K562 (cell line): ENCODE results near the gene POLN. TPM values are rescaled to one million over a fixed set of nuclear protein-coding genes. Genes with fewer than 3 reads are reported as not detected.

Experiments used
- AFF1 ChIP-seq, 2 experiments: fragments of 450-650 bp; IDR thresholded peaks; 2 replicates each; pipeline ENCODE4 v1.6.1; 2018; ENCODE audit warnings: mild to moderate bottlenecking in 2 of 2, low read depth in 1 of 2; ENCODE audit not compliant: partially characterized antibody in 2 of 2
- ARID4B ChIP-seq: sonication (generic); formaldehyde crosslinking; IDR thresholded peaks from 2 replicates; pipeline ENCODE4 v1.8.0; 2022; ENCODE audit warnings: mild to moderate bottlenecking, missing genetic modification reagents
- ARNT ChIP-seq, 2 experiments: fragments of 450-650 bp; IDR thresholded peaks; 2 replicates each; pipeline ENCODE4 v1.6.1; 2016; ENCODE audit warnings: mild to moderate bottlenecking in 1 of 2
- CAMTA2 ChIP-seq: fragments of 250-450 bp; sonication (Bioruptor Pico); conservative IDR thresholded peaks from 2 replicates; pipeline ENCODE4 v1.5.1; 2022
- CEBPG ChIP-seq, 3 experiments: fragments of 200-800 bp in 1 of 3; sonication (Bioruptor generic) in 1 of 3; sonication (generic) in 1 of 3; formaldehyde crosslinking in 1 of 3; IDR thresholded peaks in 2 of 3; conservative IDR thresholded peaks in 1 of 3; 2 replicates each; pipeline versions ENCODE4 v1.6.1 to v1.8.0; 2016 to 2022; ENCODE audit warnings: missing compliant biosample characterization in 2 of 3, missing genetic modification characterization in 2 of 3, mild to moderate bottlenecking in 1 of 3, missing genetic modification reagents in 1 of 3
- CREB3L1 ChIP-seq: fragments of 450-650 bp; IDR thresholded peaks from 2 replicates; pipeline ENCODE4 v1.6.1; 2014; ENCODE audit warnings: low read depth, mild to moderate bottlenecking, moderate library complexity, borderline replicate concordance
- MAFG ChIP-seq: fragments of 450-650 bp; conservative IDR thresholded peaks from 2 replicates; pipeline ENCODE4 v1.6.1; 2016; ENCODE audit warnings: missing genetic modification characterization, missing compliant biosample characterization
- MYC ChIP-seq, 2 experiments: fragments of 250-450 bp in 1 of 2; sonication (Bioruptor Pico) in 1 of 2; IDR thresholded peaks; 2 replicates each; pipeline versions ENCODE4 v1.5.1 to v1.6.1; 2012 to 2021; ENCODE audit warnings: low read depth in 2 of 2, borderline replicate concordance in 1 of 2, improper control_type of control experiment in 1 of 2, low read length in 1 of 2, mild to moderate bottlenecking in 1 of 2, moderate library complexity in 1 of 2
- NFRKB ChIP-seq: fragments of 450-650 bp; IDR thresholded peaks from 2 replicates; pipeline ENCODE4 v1.6.1; 2016; ENCODE audit warnings: low read depth
- SMAD4 ChIP-seq: fragments of 250-450 bp; sonication (Bioruptor Pico); conservative IDR thresholded peaks from 2 replicates; pipeline ENCODE4 v1.8.0; 2021; ENCODE audit warnings: inconsistent platforms, mild to moderate bottlenecking, moderate library complexity
- SMC3 ChIP-seq: conservative IDR thresholded peaks from 2 replicates; pipeline ENCODE4 v1.6.1; 2011; ENCODE audit warnings: low read depth, low read length, improper control_type of control experiment; ENCODE audit not compliant: insufficient read depth
- SRSF7 ChIP-seq: fragments of 200-400 bp; formaldehyde crosslinking; optimal IDR thresholded peaks from 2 replicates; pipeline ENCODE3; 2017; ENCODE audit warnings: mild to moderate bottlenecking, low read depth, low read length
- ZBTB9 ChIP-seq: fragments of 450-650 bp; formaldehyde crosslinking; IDR thresholded peaks from 2 replicates; pipeline ENCODE4 v1.4.0; 2020; ENCODE audit warnings: mild to moderate bottlenecking, moderate library complexity
- ZNF408 ChIP-seq: fragments of 250-450 bp; sonication (Bioruptor Pico); IDR thresholded peaks from 2 replicates; pipeline ENCODE4 v1.4.0; 2020; ENCODE audit warnings: low read depth, mild to moderate bottlenecking, moderate library complexity
- polyA plus RNA-seq, 8 experiments: library from polyadenylated mRNA; depleted of rRNA in 4 of 8; stranded (reverse) in 5 of 8; unstranded in 3 of 8; fragments of >200 nt; fragmentation: Nextera tagmentation in 2 of 8; fragmentation: Illumina TruSeq in 1 of 8; extraction: Ambion mirVana in 2 of 8; extraction: Trizol in 1 of 8; gene quantifications; 2 replicates each; pipeline versions ENCODE4 v1.2.1 to v1.2.3, GENCODE V29; 2011 to 2014; ENCODE audit warnings: inconsistent platforms in 1 of 8, missing spikeins in 1 of 8
- total RNA-seq, 7 experiments: library from RNA; depleted of rRNA in 6 of 7; stranded (reverse); fragments of >200 nt in 6 of 7; fragmentation: Illumina TruSeq in 2 of 7; extraction: Trizol in 2 of 7; gene quantifications; 2 replicates each; pipeline versions ENCODE4 v1.2.1 to v1.2.3, GENCODE V29; 2011 to 2021; ENCODE audit warnings: low replicate concordance in 1 of 7

Gene POLN
- total and polyA plus RNA-seq, 9 of the 15 experiments (the other 6 are each of a cell fraction or from before 2014, with no cell fraction given) = 0.08 to 0.91 (median 0.32) TPM

GRCh38 chr4:2177443-2178093 is 64.4 kb downstream of the POLN start (continued):
- TF ChIP-seq SRSF7 = no peak
- no peak for TF ChIP-seq ZNF408
- no peak for TF ChIP-seq ARID4B (CRISPR knock-in tag)
- no peak for TF ChIP-seq SMC3
- TF ChIP-seq SMAD4 (CRISPR knock-in tag) = no peak
- no peak for TF ChIP-seq CEBPG (CRISPR knock-in tag; IDR thresholded peaks at IDR 0.05)
- TF ChIP-seq CEBPG (tag; conservative IDR thresholded peaks at IDR 0.05 in 1 of 2, IDR thresholded peaks at IDR 0.05 in 1 of 2) = no peak
- no peak for TF ChIP-seq MAFG
- no peak for TF ChIP-seq CREB3L1
- TF ChIP-seq AFF1 (IDR thresholded peaks at IDR 0.05; ENCODE audit: low read depth in 1 of 2, partially characterized antibody in 2 of 2) = no peak
- no peak for TF ChIP-seq NFRKB
- TF ChIP-seq ARNT (IDR thresholded peaks at IDR 0.05) = no peak
- TF ChIP-seq MYC (IDR thresholded peaks at IDR 0.05; ENCODE audit: low read depth, low read length) = no peak
- TF ChIP-seq MYC (CRISPR knock-in tag; IDR thresholded peaks at IDR 0.05; ENCODE audit: borderline replicate concordance, low read depth) = no peak
- no peak for TF ChIP-seq CAMTA2 (CRISPR knock-in tag)
- TF ChIP-seq ZBTB9 (CRISPR knock-in tag) = no peak
